Transverse colon (tissue), 4 donors: ENCODE measurements around the gene MCCD1. TPM values are rescaled to one million over a fixed set of nuclear protein-coding genes. Genes with fewer than 3 reads are reported as not detected.
A peak's percentile ranks its signal among the peaks of the same experiment; 100 is the strongest.

Experiments
- DNase-seq: peaks from one replicate; pipeline ENCODE4 v3.0.0-alpha.2; 2019
- H3K27ac ChIP-seq, 4 donors: fragments of 200-600 bp; sonication (generic); 2 replicates each; pipeline ENCODE4 v1.5.1; 2016 to 2018; ENCODE audit warnings: inconsistent platforms in 4 of 4
- H3K27me3 ChIP-seq: fragments of 200-600 bp; sonication (generic); 2 replicates; pipeline ENCODE4 v1.5.1; 2017; ENCODE audit warnings: inconsistent platforms
- H3K36me3 ChIP-seq, 4 donors: fragments of 200-600 bp; sonication (generic); 2 replicates each; pipeline ENCODE4 v1.5.1; 2017 to 2019; ENCODE audit warnings: inconsistent platforms in 4 of 4
- H3K4me1 ChIP-seq, 4 donors: fragments of 200-600 bp; sonication (generic); 2 replicates each; pipeline ENCODE4 v1.5.1; 2017 to 2020; ENCODE audit warnings: inconsistent platforms in 4 of 4
- H3K4me3 ChIP-seq, 4 donors: fragments of 200-600 bp; sonication (generic); 1 replicate in 1 of 4; 2 replicates in 3 of 4; pipeline versions ENCODE4 v1.5.1 to v1.6.1; 2017 to 2019; ENCODE audit warnings: inconsistent platforms in 4 of 4
- H3K9me3 ChIP-seq, 2 donors: fragments of 200-600 bp; sonication (generic); 2 replicates each; pipeline ENCODE4 v1.5.1; 2017 to 2019; ENCODE audit warnings: inconsistent platforms in 2 of 2
- EP300 ChIP-seq: sonication (generic); formaldehyde crosslinking; IDR thresholded peaks from one replicate; pipeline ENCODE4 v1.6.1; 2017; ENCODE audit warnings: antibody characterized with exemption, low read depth
- POLR2A ChIP-seq: fragments of 450-650 bp; IDR thresholded peaks from one replicate; pipeline ENCODE4 v1.6.1; 2016; ENCODE audit warnings: antibody characterized with exemption, mild to moderate bottlenecking, moderate library complexity
- POLR2AphosphoS5 ChIP-seq, 3 donors: sonication (generic); formaldehyde crosslinking; IDR thresholded peaks; one replicate each; pipeline ENCODE4 v1.6.1; 2016; ENCODE audit warnings: antibody characterized with exemption in 3 of 3
- WGBS, 2 donors: methylation state at CpG; one replicate each; pipeline ENCODE4 v1.1.5; 2018; ENCODE audit warnings: low coverage in 1 of 2; 5-methylcytosine and 5-hydroxymethylcytosine counted together
- in situ Hi-C, 4 donors: fragments of 200-750 bp; cut with MboI; loops; one replicate each; pipeline versions ENCODE4 v1.15.0 to v1.15.1; 2017; ENCODE audit warnings: low sequenced_read_pairs in 3 of 4, low pct_ligation_motif_present in 1 of 4, low pct_unique_long_range_greater_than_20kb in 1 of 4
- intact Hi-C: fragments of 100-400 bp; cut with DNase I; formaldehyde crosslinking; loops from one replicate; pipeline ENCODE4 v1.15.1; 2023; ENCODE audit warnings: low total_unique reads
- total RNA-seq, 4 donors: library from RNA; depleted of rRNA; stranded (reverse); fragments of >200 nt; gene quantifications; one replicate each; pipeline ENCODE4 v1.1.0, GENCODE V29; 2016
- TF ChIP-seq, protein P1 (sequence below), 5 experiments: fragments of 200-600 bp in 3 of 5; fragments of 450-650 bp in 2 of 5; sonication (generic) in 3 of 5; IDR thresholded peaks; 1 replicate in 2 of 5; 2 replicates in 3 of 5; pipeline ENCODE4 v1.5.1; 2016 to 2017; ENCODE audit warnings: antibody characterized with exemption in 5 of 5, inconsistent platforms in 3 of 5, mild to moderate bottlenecking in 2 of 5, moderate library complexity in 1 of 5

The MCCD1 gene
- total RNA-seq, 4 donors from 2014 or later, result not detected

- H3K27me3 ChIP-seq, result no peaks in the 10 kb centered on the region
- in situ Hi-C loops (loop anchor here in 3 of 4 donors (5.0 to 10.0 kb wide), 3 partner anchors 50 to 52 kb away; partner anchors contain the start of genes MICB (in 1 of the 3) and NCR3 (in 1 of the 3)), intact Hi-C loops (loop anchor here (5.0 kb wide), 1 partner anchor 37 kb away; the partner anchor contains the start of gene LTB)
- TF ChIP-seq POLR2AphosphoS5 (IDR thresholded peaks at IDR 0.05) (no peak), POLR2A (no peak), EP300 (no peak)
- TF ChIP-seq, protein P1, sequence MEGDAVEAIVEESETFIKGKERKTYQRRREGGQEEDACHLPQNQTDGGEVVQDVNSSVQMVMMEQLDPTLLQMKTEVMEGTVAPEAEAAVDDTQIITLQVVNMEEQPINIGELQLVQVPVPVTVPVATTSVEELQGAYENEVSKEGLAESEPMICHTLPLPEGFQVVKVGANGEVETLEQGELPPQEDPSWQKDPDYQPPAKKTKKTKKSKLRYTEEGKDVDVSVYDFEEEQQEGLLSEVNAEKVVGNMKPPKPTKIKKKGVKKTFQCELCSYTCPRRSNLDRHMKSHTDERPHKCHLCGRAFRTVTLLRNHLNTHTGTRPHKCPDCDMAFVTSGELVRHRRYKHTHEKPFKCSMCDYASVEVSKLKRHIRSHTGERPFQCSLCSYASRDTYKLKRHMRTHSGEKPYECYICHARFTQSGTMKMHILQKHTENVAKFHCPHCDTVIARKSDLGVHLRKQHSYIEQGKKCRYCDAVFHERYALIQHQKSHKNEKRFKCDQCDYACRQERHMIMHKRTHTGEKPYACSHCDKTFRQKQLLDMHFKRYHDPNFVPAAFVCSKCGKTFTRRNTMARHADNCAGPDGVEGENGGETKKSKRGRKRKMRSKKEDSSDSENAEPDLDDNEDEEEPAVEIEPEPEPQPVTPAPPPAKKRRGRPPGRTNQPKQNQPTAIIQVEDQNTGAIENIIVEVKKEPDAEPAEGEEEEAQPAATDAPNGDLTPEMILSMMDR (IDR thresholded peaks at IDR 0.05), result no peak
- no peak overlapping the region for H3K4me3 ChIP-seq
- peaks cover 21 to 32% (median 24%) of the 10 kb centered on the region in 4 donors for H3K4me1 ChIP-seq
- WGBS, 2 donors, result 72 to 79% methylated on average over 5 to 7 of the region's 7 CpGs
- no peaks in the 10 kb centered on the region for H3K9me3 ChIP-seq
- DNase-seq, result no peak
- no peak overlapping the region for H3K27ac ChIP-seq
- peaks cover 0 to under 1% (median 0%) of the 10 kb centered on the region in 4 donors for H3K36me3 ChIP-seq
These were observed 16.5 kb downstream of the MCCD1 start for GRCh38 chr6:31545291-31545690.

DNA sequence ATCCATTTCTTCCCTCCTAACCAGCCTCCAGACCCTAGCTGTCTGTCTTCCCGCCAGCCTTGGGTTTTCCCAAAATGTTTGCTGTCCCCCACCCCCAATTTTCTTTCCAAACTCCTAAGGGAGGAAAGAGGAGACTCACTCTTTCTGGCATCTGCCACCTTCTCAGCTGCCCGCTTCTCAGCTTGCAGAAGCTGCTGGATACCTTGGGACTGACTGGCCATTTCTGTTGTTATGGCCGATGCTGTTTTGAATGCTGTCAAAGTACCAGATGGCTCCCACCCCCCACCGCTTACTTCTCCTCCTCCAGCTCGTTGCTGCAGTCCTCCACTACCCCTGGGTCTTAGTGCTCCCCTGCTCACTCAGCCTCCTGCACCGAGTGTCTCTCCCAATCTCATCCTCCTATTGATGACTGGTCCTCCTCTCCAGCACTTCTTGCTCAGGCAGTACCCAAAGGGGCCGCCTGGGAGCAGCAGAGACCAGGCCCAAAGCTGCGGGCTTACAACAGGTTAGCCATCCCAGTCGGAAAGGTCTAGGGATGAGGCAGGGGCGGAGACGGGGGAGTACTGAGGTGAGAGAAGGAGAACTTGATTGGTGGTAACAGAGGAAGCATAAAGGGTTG is 17.7 kb downstream of the MCCD1 start, which contains the start of gene ATP6V1G2:
Gene ATP6V1G2 (minus strand): TSS at position 270 of the 619 bp plus-strand sequence. CDS start 49 bp downstream, at position 221.
- Histone ChIP-seq H3K27me3 (no peaks in the 10 kb centered on the region), H3K27ac (peak within 1 kb of the TSS; percentile 86 to 92 (median 89)), H3K36me3 (no peaks in the 10 kb centered on the region), H3K4me1 (peaks cover 16 to 25% (median 20%) of the 10 kb centered on the region in 4 donors), H3K9me3 (no peaks in the 10 kb centered on the region), H3K4me3 (peak within 1 kb of the TSS; percentile 12 to 58 (median 39))
- WGBS, 2 donors, result 0 to 8% methylated on average over 5 to 11 of the region's 11 CpGs
- TF ChIP-seq, protein P1 (IDR thresholded peaks at IDR 0.05), result peak; percentile 94 to 98 (median 97)
- TF ChIP-seq POLR2A, result no peak
- DNase-seq, result peak; percentile 94
- in situ Hi-C loops, result loop anchor here in 3 of 4 donors (5.0 to 10.0 kb wide), 3 partner anchors 48 to 52 kb away; partner anchors contain the start of genes MICB (in 1 of the 3) and NCR3 (in 1 of the 3)
- intact Hi-C loops, result loop anchor here (2.0 to 5.0 kb wide), 2 partner anchors 36 to 52 kb away; partner anchors contain the start of gene LTB

DNA sequence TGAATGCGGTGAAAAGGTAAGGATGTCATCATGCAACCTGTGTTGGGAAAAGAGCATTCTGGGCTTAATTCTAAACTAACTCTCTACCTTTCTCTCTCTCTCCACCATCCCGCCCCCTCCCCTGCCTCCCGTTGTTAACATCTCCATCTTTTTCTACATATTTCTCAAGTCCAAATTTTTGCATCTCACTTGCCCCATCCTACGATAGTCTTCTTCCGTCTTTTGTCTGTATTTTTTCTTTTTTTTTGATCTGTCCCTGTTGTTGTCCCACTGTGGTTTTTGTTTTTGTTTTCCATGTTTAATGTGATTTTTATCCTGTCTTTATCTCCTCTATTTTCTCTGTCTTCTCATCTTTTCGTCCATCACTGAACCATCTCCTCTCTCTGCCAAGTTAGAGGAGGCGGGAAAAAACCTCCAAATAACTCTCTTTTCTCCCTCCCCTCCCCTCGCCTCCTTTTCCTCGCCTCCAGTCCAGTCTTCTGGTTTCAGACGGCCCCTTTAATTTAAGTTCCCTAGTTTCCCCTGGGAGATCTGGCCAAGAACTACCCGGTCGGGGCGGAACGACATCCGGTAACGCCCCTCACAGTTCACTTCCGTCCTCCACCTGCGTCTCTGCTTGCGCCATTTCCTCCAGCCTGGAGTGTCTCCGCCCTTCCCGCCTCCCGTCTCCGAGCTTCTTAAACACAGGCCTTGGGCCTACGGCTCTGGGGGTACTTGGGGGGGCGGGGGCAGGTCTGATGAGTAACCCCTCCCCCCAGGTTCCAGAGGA is 18.4 kb downstream of the MCCD1 start, which contains the start of gene NFKBIL1:
Gene NFKBIL1 (plus strand): TSS at position 651 of the 769 bp plus-strand sequence. CDS start 87 bp downstream, at position 738.
- Histone ChIP-seq H3K27ac (peak within 1 kb of the TSS; percentile 86 to 92 (median 89)), H3K36me3 (no peaks in the 10 kb centered on the region), H3K4me3 (peak within 1 kb of the TSS; percentile 12 to 58 (median 39)), H3K27me3 (no peaks in the 10 kb centered on the region), H3K4me1 (peaks cover 16 to 30% (median 21%) of the 10 kb centered on the region in 4 donors), H3K9me3 (no peaks in the 10 kb centered on the region)
- in situ Hi-C loops (loop anchor here in 3 of 4 donors (5.0 to 10.0 kb wide), 3 partner anchors 48 to 52 kb away; partner anchors contain the start of genes MICB (in 1 of the 3) and NCR3 (in 1 of the 3)), intact Hi-C loops (loop anchor here (2.0 to 5.0 kb wide), 2 partner anchors 35 to 52 kb away; partner anchors contain the start of gene LTB)
- DNase-seq, result peak; percentile 96
- 0 to 1% methylated on average over 22 to 25 of the region's 25 CpGs for WGBS, 2 donors
- TF ChIP-seq EP300 (no peak), POLR2A (peak; percentile 54), POLR2AphosphoS5 (IDR thresholded peaks at IDR 0.05) (peak; percentile 72 to 78 (median 75))
- TF ChIP-seq, protein P1 (IDR thresholded peaks at IDR 0.05), result peak in 1 of 5 experiments; percentile 35
